Neutrophil (primary cell): ENCODE data around the gene DUSP2.
"Not testable (repeated sequence)": the region's sequence is repeated elsewhere in the genome, so short reads cannot be mapped to it uniquely, and the experiment has no call there.

Source experiments
- H3K27ac ChIP-seq: fragments of 200-600 bp; sonication (generic); 2 replicates; pipeline ENCODE4 v1.5.1; 2016; ENCODE audit warnings: mild to moderate bottlenecking, moderate library complexity
- H3K27me3 ChIP-seq: fragments of 200-600 bp; sonication (generic); 2 replicates; pipeline ENCODE4 v1.6.0; 2016; ENCODE audit warnings: mild to moderate bottlenecking
- H3K36me3 ChIP-seq: fragments of 200-600 bp; sonication (generic); 2 replicates; pipeline ENCODE4 v1.5.1; 2017
- H3K4me1 ChIP-seq, 2 experiments: fragments of 200-600 bp in 1 of 2; sonication (generic) in 1 of 2; 1 replicate in 1 of 2; 2 replicates in 1 of 2; pipeline versions ENCODE4 v1.5.1 to v1.6.1; 2013 to 2016; ENCODE audit warnings: low read depth in 1 of 2, low read length in 1 of 2, mild to moderate bottlenecking in 1 of 2, moderate library complexity in 1 of 2; ENCODE audit not compliant: control insufficient read depth in 1 of 2, insufficient read depth in 1 of 2
- H3K4me3 ChIP-seq, 2 experiments: fragments of 200-600 bp in 1 of 2; sonication (generic) in 1 of 2; 1 replicate in 1 of 2; 2 replicates in 1 of 2; pipeline ENCODE4 v1.5.1; 2013 to 2016; ENCODE audit warnings: low read depth in 1 of 2, low read length in 1 of 2, mild to moderate bottlenecking in 1 of 2, moderate library complexity in 1 of 2
- H3K9me3 ChIP-seq: fragments of 200-600 bp; sonication (generic); 2 replicates; pipeline ENCODE4 v1.5.1; 2016
- CTCF ChIP-seq: fragments of 200-600 bp; sonication (generic); IDR thresholded peaks from 2 replicates; pipeline ENCODE4 v1.5.1; 2016; ENCODE audit warnings: antibody characterized with exemption

Gene DUSP2

GRCh38 chr2:96167407-96168013 lies 22.3 kb upstream of the DUSP2 start:
- Histone ChIP-seq H3K9me3 (no peaks in the 10 kb centered on the region), H3K4me1 (no peaks in the 10 kb centered on the region), H3K4me3 (no peak overlapping the region), H3K27ac (no peak overlapping the region), H3K36me3 (no peaks in the 10 kb centered on the region), H3K27me3 (no peaks in the 10 kb centered on the region)
- TF ChIP-seq CTCF = no peak

- Histone ChIP-seq H3K9me3 (no peaks in the 10 kb centered on the region), H3K27me3 (no peaks in the 10 kb centered on the region), H3K27ac (no peak overlapping the region), H3K36me3 (no peaks in the 10 kb centered on the region), H3K4me3 (no peak overlapping the region), H3K4me1 (no peaks in the 10 kb centered on the region)
- TF ChIP-seq CTCF = no peak
Measured at GRCh38 chr2:96164459-96165184, 19.4 kb upstream of the DUSP2 start.

- Histone ChIP-seq H3K9me3 (no peaks in the 10 kb centered on the region), H3K4me1 (no peaks in the 10 kb centered on the region), H3K4me3 (no peak overlapping the region), H3K27ac (no peak overlapping the region), H3K27me3 (no peaks in the 10 kb centered on the region), H3K36me3 (no peaks in the 10 kb centered on the region)
- no peak for TF ChIP-seq CTCF
Measured at GRCh38 chr2:96163768-96164429, 18.7 kb upstream of the DUSP2 start.

- no peak for TF ChIP-seq CTCF
- no peaks in the 10 kb centered on the region for H3K4me1 ChIP-seq
- no peaks in the 10 kb centered on the region for H3K27me3 ChIP-seq
- no peaks in the 10 kb centered on the region for H3K36me3 ChIP-seq
- no peak overlapping the region for H3K27ac ChIP-seq
- H3K9me3 ChIP-seq = no peaks in the 10 kb centered on the region
- no peak overlapping the region for H3K4me3 ChIP-seq
Measured at GRCh38 chr2:96163415-96163767, 18.2 kb upstream of the DUSP2 start.

GRCh38 chr2:96161898-96162297 lies 16.7 kb upstream of the DUSP2 start:
- Histone ChIP-seq H3K4me3 (no peak overlapping the region), H3K27ac (no peak overlapping the region), H3K27me3 (no peaks in the 10 kb centered on the region), H3K36me3 (no peaks in the 10 kb centered on the region), H3K4me1 (peaks cover 6 to 8% of the 10 kb centered on the region in 2 experiments), H3K9me3 (no peaks in the 10 kb centered on the region)
- TF ChIP-seq CTCF = no peak

- not testable (repeated sequence) for H3K27ac ChIP-seq, H3K9me3 ChIP-seq, H3K27me3 ChIP-seq, H3K4me3 ChIP-seq, H3K36me3 ChIP-seq, H3K4me1 ChIP-seq
Measured at GRCh38 chr2:96160366-96160765, 15.1 kb upstream of the DUSP2 start.
